ENCODE data around the gene IL2RA.
"Not testable (repeated sequence)": the region's sequence is repeated elsewhere in the genome, so short reads cannot be mapped to it uniquely, and the experiment has no call there.

The IL2RA gene

GRCh38 chr10:6009961-6010360 is 52.2 kb downstream of the IL2RA start:
- Histone ChIP-seq H3K36me3 (no peaks in the 10 kb centered on the region), H3K27ac (no peak overlapping the region)

GRCh38 chr10:6009150-6009549 is 53.0 kb downstream of the IL2RA start:
- Histone ChIP-seq H3K9me3 (ENCODE audit: severe bottlenecking) (no peaks in the 10 kb centered on the region), H3K36me3 (no peaks in the 10 kb centered on the region), H3K4me3 (ENCODE audit: low read depth, low read length) (no peak overlapping the region), H3K27ac (no peak overlapping the region), H3K27me3 (ENCODE audit: insufficient read depth, low read depth, severe bottlenecking) (peaks cover 12% of the 10 kb centered on the region)
- TF ChIP-seq, protein P1, sequence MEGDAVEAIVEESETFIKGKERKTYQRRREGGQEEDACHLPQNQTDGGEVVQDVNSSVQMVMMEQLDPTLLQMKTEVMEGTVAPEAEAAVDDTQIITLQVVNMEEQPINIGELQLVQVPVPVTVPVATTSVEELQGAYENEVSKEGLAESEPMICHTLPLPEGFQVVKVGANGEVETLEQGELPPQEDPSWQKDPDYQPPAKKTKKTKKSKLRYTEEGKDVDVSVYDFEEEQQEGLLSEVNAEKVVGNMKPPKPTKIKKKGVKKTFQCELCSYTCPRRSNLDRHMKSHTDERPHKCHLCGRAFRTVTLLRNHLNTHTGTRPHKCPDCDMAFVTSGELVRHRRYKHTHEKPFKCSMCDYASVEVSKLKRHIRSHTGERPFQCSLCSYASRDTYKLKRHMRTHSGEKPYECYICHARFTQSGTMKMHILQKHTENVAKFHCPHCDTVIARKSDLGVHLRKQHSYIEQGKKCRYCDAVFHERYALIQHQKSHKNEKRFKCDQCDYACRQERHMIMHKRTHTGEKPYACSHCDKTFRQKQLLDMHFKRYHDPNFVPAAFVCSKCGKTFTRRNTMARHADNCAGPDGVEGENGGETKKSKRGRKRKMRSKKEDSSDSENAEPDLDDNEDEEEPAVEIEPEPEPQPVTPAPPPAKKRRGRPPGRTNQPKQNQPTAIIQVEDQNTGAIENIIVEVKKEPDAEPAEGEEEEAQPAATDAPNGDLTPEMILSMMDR (IDR thresholded peaks at IDR 0.05; ENCODE audit: low read depth, low read length): no peak
- no peak for DNase-seq

More at GRCh38 chr10:6009961-6010360, 52.2 kb downstream of the IL2RA start:
- TF ChIP-seq, protein P1 (IDR thresholded peaks at IDR 0.05; ENCODE audit: low read depth, low read length): no peak
- Histone ChIP-seq H3K4me3 (ENCODE audit: low read depth, low read length) (no peak overlapping the region), H3K9me3 (ENCODE audit: severe bottlenecking) (no peaks in the 10 kb centered on the region), H3K27me3 (ENCODE audit: insufficient read depth, low read depth, severe bottlenecking) (peaks cover 16% of the 10 kb centered on the region)
- no peak for DNase-seq

DNA sequence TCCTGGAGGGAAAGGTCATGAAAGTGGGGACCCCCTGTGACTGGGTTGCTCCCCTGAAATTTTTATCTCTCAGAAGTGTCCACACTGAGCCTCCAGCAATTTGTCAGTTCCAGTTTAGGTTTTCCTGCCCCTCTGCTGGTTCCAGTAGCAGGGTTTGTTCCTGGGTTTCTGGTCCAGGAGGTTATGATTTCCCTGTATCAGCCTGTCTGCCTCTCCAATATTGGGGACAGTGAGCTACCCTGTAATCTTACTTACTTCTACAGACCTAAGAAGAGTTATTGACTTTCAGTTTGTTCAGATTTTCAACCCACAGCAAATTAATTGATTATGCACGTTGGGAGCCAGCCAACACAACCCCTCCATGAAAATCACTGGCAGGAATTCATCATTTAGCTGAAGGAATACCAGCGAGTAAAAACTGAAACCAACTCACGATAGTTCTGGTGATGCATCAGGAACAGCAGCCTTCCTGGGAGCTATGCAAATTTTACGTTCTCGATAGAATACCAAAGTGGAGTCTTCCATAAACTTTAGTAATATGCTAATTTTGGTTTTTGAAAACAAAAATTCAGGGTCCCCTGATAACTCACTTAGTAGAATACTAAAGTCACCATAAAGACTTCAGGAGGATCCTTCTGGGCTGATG is 53.5 kb downstream of the IL2RA start:
- Histone ChIP-seq H3K36me3 (no peaks in the 10 kb centered on the region), H3K27me3 (ENCODE audit: insufficient read depth, low read depth, severe bottlenecking) (peaks cover 8% of the 10 kb centered on the region), H3K27ac (no peak overlapping the region), H3K4me3 (ENCODE audit: low read depth, low read length) (no peak overlapping the region), H3K9me3 (ENCODE audit: severe bottlenecking) (no peaks in the 10 kb centered on the region)
- no peak for DNase-seq
- TF ChIP-seq, protein P1 (IDR thresholded peaks at IDR 0.05; ENCODE audit: low read depth, low read length): no peak

GRCh38 chr10:6006991-6007390 is 55.2 kb downstream of the IL2RA start:
- Histone ChIP-seq H3K27ac (no peak overlapping the region), H3K36me3 (no peaks in the 10 kb centered on the region), H3K4me3 (ENCODE audit: low read depth, low read length) (no peak overlapping the region), H3K27me3 (ENCODE audit: insufficient read depth, low read depth, severe bottlenecking) (peaks cover 11% of the 10 kb centered on the region), H3K9me3 (ENCODE audit: severe bottlenecking) (no peaks in the 10 kb centered on the region)
- no peak for DNase-seq
- TF ChIP-seq, protein P1 (IDR thresholded peaks at IDR 0.05; ENCODE audit: low read depth, low read length): no peak

DNA sequence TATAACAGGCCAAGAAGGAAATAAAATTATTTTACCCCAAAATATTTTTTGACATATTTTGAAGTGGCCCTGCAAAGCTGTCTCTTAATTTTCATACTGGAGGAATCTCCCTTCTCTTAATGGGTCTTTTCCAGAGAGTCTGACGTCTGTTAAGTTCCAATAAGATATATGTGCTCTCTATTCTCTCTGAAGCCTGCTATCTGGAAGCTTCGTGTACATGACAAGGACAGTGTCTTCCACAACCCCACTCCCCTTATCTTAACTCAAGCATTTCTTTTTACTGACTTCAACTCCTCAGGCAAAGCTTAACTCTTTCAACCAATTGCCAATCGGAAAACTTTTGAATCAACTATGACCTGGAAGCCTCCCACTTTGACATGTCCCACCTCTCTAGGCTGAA is 55.6 kb downstream of the IL2RA start:
- no peak for DNase-seq
- H3K9me3 ChIP-seq (ENCODE audit: severe bottlenecking): no peaks in the 10 kb centered on the region
- no peaks in the 10 kb centered on the region for H3K36me3 ChIP-seq
- TF ChIP-seq, protein P1 (IDR thresholded peaks at IDR 0.05; ENCODE audit: low read depth, low read length): no peak
- H3K27me3 ChIP-seq (ENCODE audit: insufficient read depth, low read depth, severe bottlenecking): peaks cover 10% of the 10 kb centered on the region
- no peak overlapping the region for H3K4me3 ChIP-seq (ENCODE audit: low read depth, low read length)
- H3K27ac ChIP-seq: no peak overlapping the region

DNA sequence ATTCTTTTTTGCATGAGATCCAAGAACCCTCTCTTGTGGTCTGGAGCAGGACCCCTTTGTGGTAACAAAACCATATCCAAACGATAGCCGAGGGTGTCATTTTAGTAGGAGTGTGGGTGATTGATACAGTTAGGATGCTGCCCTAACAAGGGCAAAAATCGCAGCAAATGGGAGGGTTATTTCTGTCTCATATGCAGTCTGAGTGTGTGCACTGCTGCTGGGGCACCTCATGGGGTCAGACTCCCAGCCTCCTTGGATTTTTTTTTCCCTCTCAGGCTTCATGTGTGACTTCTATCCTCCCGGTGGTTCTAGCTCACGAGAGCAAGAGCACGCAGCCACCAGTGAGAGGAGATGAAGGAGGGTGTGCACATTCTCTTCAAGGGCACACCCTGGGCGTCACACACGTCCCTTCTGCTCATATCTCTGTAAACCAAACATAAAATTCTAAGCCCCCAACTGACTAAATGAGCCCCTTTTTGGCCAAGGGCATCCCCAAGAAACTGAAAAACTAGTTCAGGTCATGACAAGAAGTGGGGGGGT is 56.2 kb downstream of the IL2RA start:
- Histone ChIP-seq H3K27me3 (ENCODE audit: insufficient read depth, low read depth, severe bottlenecking) (peaks cover 10% of the 10 kb centered on the region), H3K9me3 (ENCODE audit: severe bottlenecking) (no peaks in the 10 kb centered on the region)
- TF ChIP-seq, protein P1 (IDR thresholded peaks at IDR 0.05; ENCODE audit: low read depth, low read length): no peak

GRCh38 chr10:6005161-6005804 is 56.9 kb downstream of the IL2RA start:
- H3K27ac ChIP-seq; H3K27me3 ChIP-seq (ENCODE audit: insufficient read depth, low read depth, severe bottlenecking); H3K9me3 ChIP-seq (ENCODE audit: severe bottlenecking); H3K4me3 ChIP-seq (ENCODE audit: low read depth, low read length); DNase-seq; H3K36me3 ChIP-seq: not testable (repeated sequence)

More for the DNA sequence above, 56.2 kb downstream of the IL2RA start:
- no peak overlapping the region for H3K27ac ChIP-seq
- no peaks in the 10 kb centered on the region for H3K36me3 ChIP-seq
- DNase-seq: no peak
- no peak overlapping the region for H3K4me3 ChIP-seq (ENCODE audit: low read depth, low read length)
